Mesendoderm (in vitro differentiated cells): ENCODE results near the gene KIDINS220. TPM values are rescaled to one million over a fixed set of nuclear protein-coding genes. Genes with fewer than 3 reads are reported as not detected.

ENCODE experiments used
- DNase-seq: peaks from one replicate; pipeline ENCODE4 v3.0.0; 2013
- H2AK5ac ChIP-seq: 2 replicates; pipeline ENCODE4 v1.6.1; 2013; ENCODE audit warnings: low read length, inconsistent platforms
- H2BK120ac ChIP-seq: 2 replicates; pipeline ENCODE4 v1.6.1; 2013; ENCODE audit warnings: low read depth, mild to moderate bottlenecking, low read length, moderate library complexity, mixed read lengths
- H2BK15ac ChIP-seq: replicated peaks from 2 replicates; pipeline ENCODE4 v1.6.1; 2013; ENCODE audit warnings: low read depth, mild to moderate bottlenecking, moderate library complexity
- H2BK5ac ChIP-seq: 2 replicates; pipeline ENCODE4 v1.6.1; 2013; ENCODE audit warnings: low read length, inconsistent platforms
- H3K18ac ChIP-seq: 2 replicates; pipeline ENCODE4 v1.6.1; 2013; ENCODE audit warnings: mild to moderate bottlenecking, low read length, mixed read lengths
- H3K23ac ChIP-seq: one replicate; pipeline ENCODE4 v1.6.1; 2013; ENCODE audit warnings: low read length
- H3K27ac ChIP-seq: 2 replicates; pipeline ENCODE4 v1.5.1; 2013; ENCODE audit warnings: low read depth, mild to moderate bottlenecking, inconsistent platforms, low read length, moderate library complexity
- H3K27me3 ChIP-seq: 2 replicates; pipeline ENCODE4 v1.6.1; 2013; ENCODE audit warnings: low read length, control low read depth, mild to moderate bottlenecking, inconsistent platforms; ENCODE audit not compliant: insufficient read depth, poor library complexity
- H3K36me3 ChIP-seq: 2 replicates; pipeline ENCODE4 v1.6.1; 2013; ENCODE audit warnings: low read length, inconsistent platforms; ENCODE audit not compliant: control insufficient read depth, insufficient read depth
- H3K4ac ChIP-seq: one replicate; pipeline ENCODE4 v1.6.1; 2013; ENCODE audit warnings: low read depth, mild to moderate bottlenecking, low read length, moderate library complexity
- H3K4me1 ChIP-seq: 2 replicates; pipeline ENCODE4 v1.6.1; 2013; ENCODE audit warnings: low read depth, low read length, inconsistent platforms; ENCODE audit not compliant: control insufficient read depth
- H3K4me2 ChIP-seq: 2 replicates; pipeline ENCODE4 v1.6.1; 2013; ENCODE audit warnings: low read length
- H3K4me3 ChIP-seq: 2 replicates; pipeline ENCODE4 v1.5.1; 2013; ENCODE audit warnings: mild to moderate bottlenecking, low read length
- H3K56ac ChIP-seq: one replicate; pipeline ENCODE4 v1.6.1; 2013; ENCODE audit warnings: low read length
- H3K79me1 ChIP-seq: 2 replicates; pipeline ENCODE4 v1.6.1; 2013; ENCODE audit warnings: low read length, inconsistent platforms
- H3K79me2 ChIP-seq: 2 replicates; pipeline ENCODE4 v1.6.1; 2013; ENCODE audit warnings: mild to moderate bottlenecking, low read length; ENCODE audit not compliant: control insufficient read depth, insufficient read depth
- H3K9ac ChIP-seq: 2 replicates; pipeline ENCODE4 v1.6.1; 2013; ENCODE audit warnings: low read length, inconsistent platforms
- H4K5ac ChIP-seq: one replicate; pipeline ENCODE4 v1.6.1; 2013; ENCODE audit warnings: low read length
- H4K8ac ChIP-seq: one replicate; pipeline ENCODE4 v1.6.1; 2013; ENCODE audit warnings: low read depth, mild to moderate bottlenecking, control low read depth, low read length, moderate library complexity
- WGBS: extraction: QIAGEN DNeasy Blood & Tissue Kit; methylation state at CpG from one replicate; pipeline ENCODE4 v1.1.7; 2013; ENCODE audit warnings: low lambda C conversion rate, missing lambda C conversion rate; ENCODE audit not compliant: insufficient coverage; ENCODE audit errors: extremely low coverage; 5-methylcytosine and 5-hydroxymethylcytosine counted together
- polyA plus RNA-seq, 2 experiments: library from polyadenylated mRNA; stranded (reverse); fragments of 200-250 nt; gene quantifications; one replicate each; pipeline ENCODE4 v1.2.3, GENCODE V29; 2013

The KIDINS220 gene
- polyA plus RNA-seq (2013, experiment 1 of 2), result 14.0 TPM
- polyA plus RNA-seq (2013, experiment 2 of 2), result 13.7 TPM

DNA sequence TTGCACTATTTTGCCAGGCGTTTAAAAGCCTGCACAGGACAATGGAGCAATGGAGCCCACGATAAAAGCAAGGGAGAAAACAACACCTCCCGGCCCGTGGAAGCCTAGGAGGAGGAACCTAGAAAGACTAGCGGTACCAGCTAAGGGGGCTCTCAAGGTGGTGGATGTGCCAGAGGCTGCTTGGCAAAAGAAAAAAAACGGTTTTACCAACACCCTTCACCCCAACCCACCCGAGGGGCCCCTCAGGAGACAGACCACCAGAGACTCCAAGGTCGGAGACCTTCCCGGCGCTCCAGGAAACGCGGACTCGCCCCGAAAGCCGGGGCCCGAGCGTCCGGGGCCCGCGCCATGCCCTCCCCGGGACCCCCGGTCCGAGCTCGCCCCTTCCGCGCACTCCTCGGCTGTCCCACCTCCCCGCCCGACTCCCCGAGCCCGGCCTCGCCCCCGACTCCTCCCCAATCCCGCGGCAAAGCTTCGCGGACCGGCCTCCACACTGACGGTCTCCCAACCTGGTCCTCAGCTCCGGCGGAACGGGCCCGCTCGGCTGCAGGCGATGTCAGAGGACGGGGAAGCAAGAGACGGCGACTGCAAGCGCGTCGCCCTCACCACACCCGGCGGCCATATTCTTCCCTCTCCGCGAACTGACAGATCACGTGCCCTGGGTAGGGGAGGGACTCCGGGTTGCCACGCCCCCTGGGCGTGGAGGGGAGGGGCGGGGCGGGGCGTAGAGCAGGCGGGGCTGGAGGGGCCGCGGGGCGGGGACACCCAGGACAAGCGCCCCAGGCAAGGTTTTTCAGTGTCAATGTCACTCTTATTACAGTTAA, at the start of gene KIDINS220:
Gene KIDINS220 (minus strand): TSS at position 643 of the 824 bp plus-strand sequence. CDS start 10,520 bp downstream, outside the sequence.
- H4K8ac ChIP-seq, result peak within 1 kb of the TSS; percentile 58
- H3K56ac ChIP-seq, result peak within 1 kb of the TSS; percentile 93
- peak within 1 kb of the TSS; percentile 78 for H3K4me2 ChIP-seq
- no peak within 1 kb of the TSS for H3K4ac ChIP-seq
- peak within 1 kb of the TSS; percentile 96 for H3K4me3 ChIP-seq
- peaks cover 4% of the 10 kb centered on the region for H3K4me1 ChIP-seq
- H3K36me3 ChIP-seq, result no peaks in the 10 kb centered on the region
- DNase-seq, result peak; percentile 91
- no peaks in the 10 kb centered on the region for H3K27me3 ChIP-seq
- H2BK120ac ChIP-seq, result no peak within 1 kb of the TSS
- H2BK5ac ChIP-seq, result no peak within 1 kb of the TSS
- no CpG with 5 or more reads among the region's 67 CpGs for WGBS
- H2BK15ac ChIP-seq, result no peak within 1 kb of the TSS
- H3K9ac ChIP-seq, result peak within 1 kb of the TSS; percentile 89
- peaks cover 3% of the 10 kb centered on the region for H3K79me1 ChIP-seq
- H2AK5ac ChIP-seq, result no peak within 1 kb of the TSS
- H3K27ac ChIP-seq, result no peak within 1 kb of the TSS
- H3K23ac ChIP-seq, result no peak within 1 kb of the TSS
- H3K18ac ChIP-seq, result no peak within 1 kb of the TSS
- peaks cover 3% of the 10 kb centered on the region for H3K79me2 ChIP-seq
- H4K5ac ChIP-seq, result no peak within 1 kb of the TSS

DNA sequence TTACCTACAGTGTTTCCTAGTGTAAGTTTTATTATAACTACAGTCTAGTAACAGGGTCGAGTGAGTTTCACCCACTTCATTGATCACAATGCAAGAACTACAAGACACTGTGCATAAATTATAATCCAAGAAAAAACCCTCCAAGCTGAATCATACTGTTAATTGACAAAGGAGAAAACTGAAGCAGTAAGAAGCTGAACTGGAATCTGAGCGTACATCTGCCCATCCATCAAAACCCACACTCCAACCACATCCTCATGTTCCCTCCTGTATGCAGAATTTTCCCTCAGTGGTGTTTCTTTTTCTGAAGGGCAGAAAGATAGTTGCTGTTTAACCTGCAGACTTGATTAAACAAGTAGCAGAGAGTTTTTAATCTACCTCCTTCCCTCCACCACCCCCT, 49.5 kb upstream of the KIDINS220 start:
- Histone ChIP-seq H3K18ac (no peak overlapping the region), H3K79me1 (no peaks in the 10 kb centered on the region), H3K27me3 (no peaks in the 10 kb centered on the region), H4K5ac (no peak overlapping the region), H2BK15ac (no peak overlapping the region), H3K23ac (no peak overlapping the region), H3K4ac (no peak overlapping the region), H2AK5ac (no peak overlapping the region), H3K4me1 (no peaks in the 10 kb centered on the region), H3K56ac (no peak overlapping the region), H2BK5ac (no peak overlapping the region), H4K8ac (no peak overlapping the region), H3K27ac (no peak overlapping the region), H2BK120ac (no peak overlapping the region), H3K36me3 (no peaks in the 10 kb centered on the region), H3K4me2 (no peak overlapping the region), H3K9ac (no peak overlapping the region), H3K4me3 (no peak overlapping the region), H3K79me2 (no peaks in the 10 kb centered on the region)
- no CpG with 5 or more reads among the region's 2 CpGs for WGBS
- no peak for DNase-seq

DNA sequence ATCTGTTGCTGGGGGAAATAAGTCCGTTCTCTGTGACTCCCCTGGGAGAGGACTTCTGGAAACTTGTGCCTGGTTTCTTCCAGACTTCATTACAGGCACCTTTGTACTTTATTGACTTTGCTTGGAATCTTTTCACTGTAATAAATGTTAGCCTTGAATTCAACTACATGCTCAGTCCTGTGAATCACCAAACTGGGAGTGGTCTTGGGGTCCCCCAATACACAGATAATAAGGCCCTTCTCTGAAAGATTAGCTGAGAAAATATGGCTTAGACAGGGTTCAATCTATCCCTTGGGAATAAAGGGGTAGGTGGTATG, 48.7 kb upstream of the KIDINS220 start:
- Histone ChIP-seq H2BK5ac (no peak overlapping the region), H3K36me3 (no peaks in the 10 kb centered on the region), H4K5ac (no peak overlapping the region), H3K4ac (no peak overlapping the region), H2BK15ac (no peak overlapping the region), H3K79me1 (no peaks in the 10 kb centered on the region), H3K9ac (no peak overlapping the region), H3K4me3 (no peak overlapping the region), H3K4me2 (no peak overlapping the region), H3K4me1 (no peaks in the 10 kb centered on the region), H3K27ac (no peak overlapping the region), H3K56ac (no peak overlapping the region), H2AK5ac (no peak overlapping the region), H3K79me2 (no peaks in the 10 kb centered on the region), H2BK120ac (no peak overlapping the region), H3K23ac (no peak overlapping the region), H3K27me3 (no peaks in the 10 kb centered on the region), H3K18ac (no peak overlapping the region), H4K8ac (no peak overlapping the region)
- no peak for DNase-seq
- WGBS, result no CpG with 5 or more reads among the region's 1 CpG

DNA sequence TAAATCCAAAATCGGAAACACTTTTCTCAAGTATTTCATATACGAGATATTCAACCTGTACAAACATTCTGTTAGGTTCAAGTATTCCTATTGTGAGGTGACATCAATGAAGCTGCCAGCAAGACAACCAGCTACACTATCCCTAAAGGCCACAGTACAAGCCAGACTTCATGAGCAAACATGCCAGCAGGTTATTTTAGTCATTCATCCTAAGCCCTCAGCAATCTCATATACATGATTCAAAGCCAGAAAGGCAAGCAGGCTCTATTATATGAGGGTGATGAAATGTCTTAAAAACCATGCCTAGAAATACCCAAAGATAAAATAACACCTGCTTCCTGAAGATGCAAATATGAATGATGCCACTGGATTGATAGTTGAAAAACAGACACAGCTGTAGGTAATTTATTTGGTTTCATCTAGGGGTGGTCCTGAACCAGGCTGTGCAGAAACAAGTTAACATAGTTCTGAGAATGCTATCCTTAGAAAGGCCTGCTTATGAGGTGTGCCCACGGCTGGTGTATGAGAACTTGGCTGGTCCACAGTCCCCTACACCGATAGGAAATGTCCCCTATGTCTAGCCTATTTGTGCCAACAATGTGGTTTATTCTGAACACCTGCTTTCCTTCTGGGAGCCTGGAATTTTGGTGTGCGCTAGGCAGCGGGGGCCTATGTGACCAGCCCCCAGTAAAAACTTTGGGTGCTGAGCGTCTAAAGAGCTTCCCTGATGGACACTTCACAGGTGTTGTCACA, 48.2 kb upstream of the KIDINS220 start:
- Histone ChIP-seq H3K79me1 (no peaks in the 10 kb centered on the region), H3K23ac (no peak overlapping the region), H3K79me2 (no peaks in the 10 kb centered on the region), H3K27me3 (no peaks in the 10 kb centered on the region), H3K4ac (no peak overlapping the region), H3K4me3 (no peak overlapping the region), H3K18ac (no peak overlapping the region), H2AK5ac (no peak overlapping the region), H3K4me2 (no peak overlapping the region), H3K36me3 (peaks cover 2% of the 10 kb centered on the region), H2BK120ac (no peak overlapping the region), H3K4me1 (no peaks in the 10 kb centered on the region), H4K5ac (no peak overlapping the region), H4K8ac (no peak overlapping the region), H2BK15ac (no peak overlapping the region), H3K9ac (no peak overlapping the region), H3K27ac (no peak overlapping the region), H3K56ac (no peak overlapping the region), H2BK5ac (no peak overlapping the region)
- WGBS, result no CpG with 5 or more reads among the region's 7 CpGs
- no peak for DNase-seq

DNA sequence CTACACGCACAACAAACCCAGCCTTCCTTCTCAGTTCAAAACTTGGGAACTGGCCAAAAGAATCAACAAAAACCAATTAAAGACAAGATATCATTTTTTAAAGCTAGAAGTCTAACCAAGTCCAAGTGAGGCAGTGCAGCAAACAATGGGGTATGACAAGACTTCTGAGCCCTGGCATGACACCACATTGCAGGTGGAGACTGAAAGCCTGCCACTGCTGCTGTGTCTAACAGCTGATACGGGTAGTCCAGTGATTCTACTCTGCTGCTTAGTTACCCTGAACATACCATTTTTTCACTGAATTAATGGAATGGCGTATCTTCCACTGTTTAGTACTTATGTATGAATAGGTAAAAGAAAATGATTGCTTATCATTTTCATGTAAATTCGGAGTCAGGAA, 47.4 kb upstream of the KIDINS220 start:
- Histone ChIP-seq H3K4me1 (no peaks in the 10 kb centered on the region), H3K79me1 (no peaks in the 10 kb centered on the region), H3K18ac (no peak overlapping the region), H2BK15ac (no peak overlapping the region), H2BK5ac (no peak overlapping the region), H3K27ac (no peak overlapping the region), H3K9ac (no peak overlapping the region), H3K23ac (no peak overlapping the region), H3K4me3 (no peak overlapping the region), H3K27me3 (no peaks in the 10 kb centered on the region), H3K4me2 (no peak overlapping the region), H3K36me3 (peaks cover 2% of the 10 kb centered on the region), H2BK120ac (no peak overlapping the region), H3K4ac (no peak overlapping the region), H4K5ac (no peak overlapping the region), H3K56ac (no peak overlapping the region), H3K79me2 (no peaks in the 10 kb centered on the region), H2AK5ac (no peak overlapping the region), H4K8ac (no peak overlapping the region)
- no peak for DNase-seq
- whole genome bisulfite sequencing, result no CpG with 5 or more reads among the region's 4 CpGs
